K562 (cell line): Measurements from ENCODE around the gene CNPY4. TPM values are rescaled to one million over a fixed set of nuclear protein-coding genes. Genes with fewer than 3 reads are reported as not detected.

ENCODE experiments used
- CBFA2T3 ChIP-seq: fragments of 450-650 bp; IDR thresholded peaks from 2 replicates; pipeline ENCODE4 v1.6.1; 2017
- CCAR2 ChIP-seq: fragments of 200-400 bp; formaldehyde crosslinking; IDR thresholded peaks from 2 replicates; pipeline ENCODE4 v1.6.1; 2017; ENCODE audit warnings: mild to moderate bottlenecking, low read depth, low read length
- CHD1 ChIP-seq: fragments of 200-600 bp; sonication (generic); IDR thresholded peaks from one replicate; pipeline ENCODE4 v1.6.1; 2012; ENCODE audit warnings: mild to moderate bottlenecking, moderate library complexity, low read length, inconsistent platforms
- GATAD2A ChIP-seq: fragments of 450-650 bp; IDR thresholded peaks from 2 replicates; pipeline ENCODE4 v1.6.1; 2017
- IFI16 ChIP-seq: fragments of 250-450 bp; sonication (Bioruptor Pico); IDR thresholded peaks from 2 replicates; pipeline ENCODE4 v2.1.2; 2022; ENCODE audit warnings: mild to moderate bottlenecking, inconsistent platforms
- JUN ChIP-seq, 2 experiments: sonication (generic) in 1 of 2; formaldehyde crosslinking in 1 of 2; IDR thresholded peaks; 2 replicates each; pipeline versions ENCODE4 v1.6.1 to v1.8.0; 2012 to 2022; ENCODE audit warnings: borderline replicate concordance in 2 of 2, mild to moderate bottlenecking in 2 of 2, improper control_type of control experiment in 1 of 2, low read depth in 1 of 2, low read length in 1 of 2, missing genetic modification reagents in 1 of 2
- MTA1 ChIP-seq: fragments of 450-650 bp; IDR thresholded peaks from 2 replicates; pipeline ENCODE4 v1.6.1; 2017; ENCODE audit warnings: borderline replicate concordance
- PYGO2 ChIP-seq: fragments of 450-650 bp; IDR thresholded peaks from 2 replicates; pipeline ENCODE4 v1.6.1; 2016; ENCODE audit warnings: mild to moderate bottlenecking, missing genetic modification characterization, moderate library complexity, missing compliant biosample characterization
- RBFOX2 ChIP-seq: fragments of 200-400 bp; formaldehyde crosslinking; IDR thresholded peaks from 2 replicates; pipeline ENCODE4 v1.6.1; 2017; ENCODE audit warnings: low read depth, mild to moderate bottlenecking, low read length, moderate library complexity
- SMARCB1 ChIP-seq: IDR thresholded peaks from 2 replicates; pipeline ENCODE4 v1.6.1; 2011; ENCODE audit warnings: improper control_type of control experiment, low read depth; ENCODE audit not compliant: insufficient read length
- TAF15 ChIP-seq: fragments of 200-400 bp; formaldehyde crosslinking; IDR thresholded peaks from 2 replicates; pipeline ENCODE4 v1.6.1; 2017; ENCODE audit warnings: mild to moderate bottlenecking, low read depth, low read length, moderate library complexity
- TCF7 ChIP-seq: sonication (generic); IDR thresholded peaks from 2 replicates; pipeline ENCODE4 v1.6.1; 2016; ENCODE audit warnings: antibody characterized with exemption, borderline replicate concordance
- YBX1 ChIP-seq: fragments of 450-650 bp; IDR thresholded peaks from 2 replicates; pipeline ENCODE4 v1.7.1; 2016; ENCODE audit warnings: mild to moderate bottlenecking
- ZNF12 ChIP-seq: sonication (generic); formaldehyde crosslinking; IDR thresholded peaks from 2 replicates; pipeline ENCODE4 v1.4.0; 2020; ENCODE audit warnings: mild to moderate bottlenecking, missing genetic modification reagents
- ZNF384 ChIP-seq: IDR thresholded peaks from 2 replicates; pipeline ENCODE4 v1.6.1; 2012; ENCODE audit warnings: low read depth, low read length, improper control_type of control experiment
- ZNF436 ChIP-seq: fragments of 250-450, 450-650 bp; sonication (Bioruptor Pico); formaldehyde crosslinking; IDR thresholded peaks from 2 replicates; pipeline ENCODE4 v1.7.0; 2020; ENCODE audit warnings: mild to moderate bottlenecking
- ZNF707 ChIP-seq: fragments of 250-450 bp; sonication (Bioruptor Pico); conservative IDR thresholded peaks from 2 replicates; pipeline ENCODE4 v1.8.0; 2022; ENCODE audit warnings: inconsistent platforms, mild to moderate bottlenecking, moderate library complexity
- ZNF77 ChIP-seq: fragments of 250-450 bp; sonication (Bioruptor Pico); IDR thresholded peaks from 2 replicates; pipeline ENCODE4 v1.5.0; 2020
- ZNF778 ChIP-seq: fragments of 450-650 bp; formaldehyde crosslinking; IDR thresholded peaks from 2 replicates; pipeline ENCODE4 v1.4.0; 2020; ENCODE audit warnings: mild to moderate bottlenecking, moderate library complexity
- polyA plus RNA-seq, 8 experiments: library from polyadenylated mRNA; depleted of rRNA in 4 of 8; stranded (reverse) in 5 of 8; unstranded in 3 of 8; fragments of >200 nt; fragmentation: Nextera tagmentation in 2 of 8; fragmentation: Illumina TruSeq in 1 of 8; extraction: Ambion mirVana in 2 of 8; extraction: Trizol in 1 of 8; gene quantifications; 2 replicates each; pipeline versions ENCODE4 v1.2.1 to v1.2.3, GENCODE V29; 2011 to 2014; ENCODE audit warnings: inconsistent platforms in 1 of 8, missing spikeins in 1 of 8
- total RNA-seq, 7 experiments: library from RNA; depleted of rRNA in 6 of 7; stranded (reverse); fragments of >200 nt in 6 of 7; fragmentation: Illumina TruSeq in 2 of 7; extraction: Trizol in 2 of 7; gene quantifications; 2 replicates each; pipeline versions ENCODE4 v1.2.1 to v1.2.3, GENCODE V29; 2011 to 2021; ENCODE audit warnings: low replicate concordance in 1 of 7
- TF ChIP-seq, protein P1 (sequence below): fragments of 250-450 bp; sonication (Bioruptor Pico); IDR thresholded peaks from 2 replicates; pipeline ENCODE4 v1.8.0; 2021; ENCODE audit warnings: mild to moderate bottlenecking, moderate library complexity
- TF ChIP-seq, protein P2 (sequence below): fragments of 250-450 bp; sonication (Bioruptor Pico); IDR thresholded peaks from 2 replicates; pipeline ENCODE4 v1.8.0; 2022; ENCODE audit warnings: moderate library complexity, mild to moderate bottlenecking, inconsistent platforms
- TF ChIP-seq, protein P3 (sequence below): sonication (generic); formaldehyde crosslinking; IDR thresholded peaks from 2 replicates; pipeline ENCODE4 v1.8.0; 2022; ENCODE audit warnings: mild to moderate bottlenecking, low read depth, missing genetic modification reagents
- TF ChIP-seq, protein P4 (sequence below): sonication (generic); formaldehyde crosslinking; IDR thresholded peaks from 2 replicates; pipeline ENCODE4 v1.8.1; 2023; ENCODE audit warnings: mild to moderate bottlenecking, missing genetic modification reagents
- TF ChIP-seq, protein P5 (sequence below): sonication (generic); formaldehyde crosslinking; IDR thresholded peaks from 2 replicates; pipeline ENCODE4 v1.8.1; 2023; ENCODE audit warnings: mild to moderate bottlenecking, missing genetic modification reagents

CNPY4 gene
- total and polyA plus RNA-seq, 9 of the 15 experiments (the other 6 are each of a cell fraction or from before 2014, with no cell fraction given): 1.9 to 11.2 (median 7.0) TPM

DNA sequence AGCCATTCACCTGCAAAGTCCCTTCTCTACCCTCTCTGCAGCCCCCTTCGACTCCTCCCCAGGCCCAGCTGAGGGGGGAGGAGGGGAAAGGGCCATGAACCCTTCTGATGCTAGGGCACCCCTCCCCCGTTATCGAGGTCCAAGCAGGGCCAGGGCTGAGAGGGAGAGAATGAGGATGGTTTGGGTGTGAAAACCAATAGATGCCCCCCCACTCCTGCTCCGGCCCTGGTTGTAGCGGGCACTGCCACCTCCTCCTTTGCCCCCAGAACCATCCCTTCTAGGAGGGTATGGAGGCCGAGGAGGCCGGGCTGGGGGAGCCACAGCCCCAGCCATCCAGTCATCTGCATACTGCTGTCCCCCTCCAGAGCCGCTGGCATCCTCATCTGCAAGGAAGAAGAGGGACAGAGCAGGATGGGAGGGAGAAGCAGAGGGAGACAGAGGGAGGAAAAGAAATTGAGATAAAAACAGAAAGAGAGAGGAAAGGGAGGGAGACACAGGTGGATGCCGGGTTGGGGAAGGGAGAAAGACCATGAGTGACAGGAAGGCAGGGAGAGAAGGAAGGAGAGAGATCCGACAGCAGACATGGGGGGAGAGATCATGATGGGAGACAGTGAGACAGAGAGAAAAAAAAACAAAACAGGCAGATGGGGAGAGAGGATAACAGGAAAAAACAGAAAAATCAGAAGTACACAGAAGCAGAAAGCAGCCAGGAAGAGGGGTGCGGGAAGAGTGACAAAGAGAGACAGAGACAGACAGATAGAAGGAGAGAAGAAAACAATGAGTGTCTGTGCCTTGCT lies 50.9 kb downstream of the CNPY4 start (continued):
- TF ChIP-seq CBFA2T3 (peak; percentile 70), ZNF77 (CRISPR knock-in tag) (no peak), ZNF436 (CRISPR knock-in tag) (no peak), SMARCB1 (no peak), RBFOX2 (no peak), TCF7 (no peak), TAF15 (no peak), CCAR2 (no peak), IFI16 (no peak), PYGO2 (tag) (no peak), YBX1 (no peak), JUN (IDR thresholded peaks at IDR 0.05; ENCODE audit: borderline replicate concordance, low read depth, low read length) (no peak), JUN (CRISPR knock-in tag; IDR thresholded peaks at IDR 0.05; ENCODE audit: borderline replicate concordance) (no peak), MTA1 (peak; percentile 47; the same call in 1 of the 2 replicates), ZNF707 (no peak), CHD1 (no peak), GATAD2A (no peak), ZNF778 (CRISPR knock-in tag) (no peak), ZNF12 (CRISPR knock-in tag) (no peak), ZNF384 (no peak; the same call in 1 of the 2 replicates)
- TF ChIP-seq, protein P1, sequence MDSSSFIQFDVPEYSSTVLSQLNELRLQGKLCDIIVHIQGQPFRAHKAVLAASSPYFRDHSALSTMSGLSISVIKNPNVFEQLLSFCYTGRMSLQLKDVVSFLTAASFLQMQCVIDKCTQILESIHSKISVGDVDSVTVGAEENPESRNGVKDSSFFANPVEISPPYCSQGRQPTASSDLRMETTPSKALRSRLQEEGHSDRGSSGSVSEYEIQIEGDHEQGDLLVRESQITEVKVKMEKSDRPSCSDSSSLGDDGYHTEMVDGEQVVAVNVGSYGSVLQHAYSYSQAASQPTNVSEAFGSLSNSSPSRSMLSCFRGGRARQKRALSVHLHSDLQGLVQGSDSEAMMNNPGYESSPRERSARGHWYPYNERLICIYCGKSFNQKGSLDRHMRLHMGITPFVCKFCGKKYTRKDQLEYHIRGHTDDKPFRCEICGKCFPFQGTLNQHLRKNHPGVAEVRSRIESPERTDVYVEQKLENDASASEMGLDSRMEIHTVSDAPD (CRISPR knock-in tag): no peak
- TF ChIP-seq, protein P2, sequence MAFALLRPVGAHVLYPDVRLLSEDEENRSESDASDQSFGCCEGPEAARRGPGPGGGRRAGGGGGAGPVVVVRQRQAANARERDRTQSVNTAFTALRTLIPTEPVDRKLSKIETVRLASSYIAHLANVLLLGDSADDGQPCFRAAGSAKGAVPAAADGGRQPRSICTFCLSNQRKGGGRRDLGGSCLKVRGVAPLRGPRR: no peak
- TF ChIP-seq, protein P3, sequence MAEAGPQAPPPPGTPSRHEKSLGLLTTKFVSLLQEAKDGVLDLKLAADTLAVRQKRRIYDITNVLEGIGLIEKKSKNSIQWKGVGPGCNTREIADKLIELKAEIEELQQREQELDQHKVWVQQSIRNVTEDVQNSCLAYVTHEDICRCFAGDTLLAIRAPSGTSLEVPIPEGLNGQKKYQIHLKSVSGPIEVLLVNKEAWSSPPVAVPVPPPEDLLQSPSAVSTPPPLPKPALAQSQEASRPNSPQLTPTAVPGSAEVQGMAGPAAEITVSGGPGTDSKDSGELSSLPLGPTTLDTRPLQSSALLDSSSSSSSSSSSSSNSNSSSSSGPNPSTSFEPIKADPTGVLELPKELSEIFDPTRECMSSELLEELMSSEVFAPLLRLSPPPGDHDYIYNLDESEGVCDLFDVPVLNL: no peak
- TF ChIP-seq, protein P4, sequence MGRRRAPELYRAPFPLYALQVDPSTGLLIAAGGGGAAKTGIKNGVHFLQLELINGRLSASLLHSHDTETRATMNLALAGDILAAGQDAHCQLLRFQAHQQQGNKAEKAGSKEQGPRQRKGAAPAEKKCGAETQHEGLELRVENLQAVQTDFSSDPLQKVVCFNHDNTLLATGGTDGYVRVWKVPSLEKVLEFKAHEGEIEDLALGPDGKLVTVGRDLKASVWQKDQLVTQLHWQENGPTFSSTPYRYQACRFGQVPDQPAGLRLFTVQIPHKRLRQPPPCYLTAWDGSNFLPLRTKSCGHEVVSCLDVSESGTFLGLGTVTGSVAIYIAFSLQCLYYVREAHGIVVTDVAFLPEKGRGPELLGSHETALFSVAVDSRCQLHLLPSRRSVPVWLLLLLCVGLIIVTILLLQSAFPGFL (CRISPR knock-in tag): no peak
- TF ChIP-seq, protein P5, sequence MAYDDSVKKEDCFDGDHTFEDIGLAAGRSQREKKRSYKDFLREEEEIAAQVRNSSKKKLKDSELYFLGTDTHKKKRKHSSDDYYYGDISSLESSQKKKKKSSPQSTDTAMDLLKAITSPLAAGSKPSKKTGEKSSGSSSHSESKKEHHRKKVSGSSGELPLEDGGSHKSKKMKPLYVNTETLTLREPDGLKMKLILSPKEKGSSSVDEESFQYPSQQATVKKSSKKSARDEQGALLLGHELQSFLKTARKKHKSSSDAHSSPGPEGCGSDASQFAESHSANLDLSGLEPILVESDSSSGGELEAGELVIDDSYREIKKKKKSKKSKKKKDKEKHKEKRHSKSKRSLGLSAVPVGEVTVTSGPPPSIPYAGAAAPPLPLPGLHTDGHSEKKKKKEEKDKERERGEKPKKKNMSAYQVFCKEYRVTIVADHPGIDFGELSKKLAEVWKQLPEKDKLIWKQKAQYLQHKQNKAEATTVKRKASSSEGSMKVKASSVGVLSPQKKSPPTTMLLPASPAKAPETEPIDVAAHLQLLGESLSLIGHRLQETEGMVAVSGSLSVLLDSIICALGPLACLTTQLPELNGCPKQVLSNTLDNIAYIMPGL (CRISPR knock-in tag): no peak
